GM19395 (cell line): ENCODE data around the gene DSCAM.

Source experiments
- ATAC-seq: cut with Tn5 transposase; IDR thresholded peaks from one replicate; pipeline ENCODE4 v1.9.1; 2021; ENCODE audit warnings: mild to moderate bottlenecking, moderate library complexity; ENCODE audit not compliant: unreplicated experiment

DSCAM gene

DNA sequence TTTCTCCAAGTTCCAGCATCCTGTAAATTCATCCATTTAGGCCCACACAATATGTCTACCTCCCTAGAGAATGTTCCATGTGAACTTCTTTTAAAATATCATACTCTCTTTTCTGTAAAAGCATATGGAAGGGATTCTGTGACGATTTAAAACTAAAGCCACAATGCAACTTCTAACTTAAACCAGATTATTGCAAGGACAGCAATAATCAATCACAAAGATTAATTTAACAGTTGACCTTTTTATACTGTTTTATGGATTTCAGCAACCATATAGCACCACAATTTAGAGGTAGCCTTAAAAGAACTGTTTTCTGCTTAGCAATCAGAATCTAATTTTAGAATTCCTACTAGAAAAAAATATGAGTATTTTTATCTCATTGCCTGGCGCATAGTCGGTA, 58.3 kb downstream of the DSCAM start:
- ATAC-seq = no peak

DNA sequence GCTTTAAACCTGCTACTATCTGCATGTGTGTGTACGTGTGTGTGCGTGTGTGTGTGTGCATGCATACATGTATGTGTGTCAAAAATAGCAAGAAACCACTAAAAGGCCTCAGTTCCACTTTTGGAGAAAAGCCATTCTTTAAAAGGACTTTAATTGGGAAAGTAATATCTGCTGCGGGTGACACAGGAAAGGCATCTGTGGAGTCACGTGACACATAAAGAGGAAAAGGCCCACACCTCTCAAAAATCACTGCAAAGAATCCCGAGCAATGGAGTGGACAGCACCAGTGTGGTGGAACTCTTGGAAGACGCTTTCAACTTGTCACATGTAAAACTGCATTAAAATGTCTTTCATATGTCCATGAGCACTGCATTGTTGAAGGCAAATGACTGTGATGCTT, 63.6 kb downstream of the DSCAM start:
- ATAC-seq = no peak

DNA sequence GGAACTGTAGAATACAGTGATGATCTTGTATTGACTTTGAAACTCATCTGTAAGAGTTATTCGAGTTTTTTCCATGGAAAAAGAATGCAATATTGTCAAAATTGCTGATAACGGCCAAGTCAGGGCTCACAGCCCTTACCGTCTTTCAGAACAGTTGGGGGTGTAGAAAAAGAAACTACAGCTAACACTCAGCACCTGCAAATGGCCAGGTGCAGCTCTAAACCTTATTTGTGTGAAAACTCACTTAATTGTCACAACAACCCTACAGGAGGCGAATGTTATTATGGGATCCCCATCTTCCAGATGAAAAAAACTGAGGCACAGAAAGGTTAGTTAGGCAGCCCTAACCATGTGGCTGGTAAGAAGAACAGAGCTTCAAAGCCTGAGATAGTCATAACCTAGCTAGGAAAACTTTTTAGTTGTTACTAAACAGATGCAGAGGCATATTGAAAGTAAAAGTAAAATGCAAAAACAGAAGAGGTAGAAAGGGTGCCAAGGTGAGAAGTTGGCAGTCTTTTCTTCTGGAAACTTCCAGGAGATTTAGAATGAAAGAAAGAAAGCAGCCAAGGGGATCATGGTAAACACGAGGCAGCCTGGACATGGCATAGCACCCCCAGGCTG, 76.4 kb downstream of the DSCAM start:
- no peak for ATAC-seq

DNA sequence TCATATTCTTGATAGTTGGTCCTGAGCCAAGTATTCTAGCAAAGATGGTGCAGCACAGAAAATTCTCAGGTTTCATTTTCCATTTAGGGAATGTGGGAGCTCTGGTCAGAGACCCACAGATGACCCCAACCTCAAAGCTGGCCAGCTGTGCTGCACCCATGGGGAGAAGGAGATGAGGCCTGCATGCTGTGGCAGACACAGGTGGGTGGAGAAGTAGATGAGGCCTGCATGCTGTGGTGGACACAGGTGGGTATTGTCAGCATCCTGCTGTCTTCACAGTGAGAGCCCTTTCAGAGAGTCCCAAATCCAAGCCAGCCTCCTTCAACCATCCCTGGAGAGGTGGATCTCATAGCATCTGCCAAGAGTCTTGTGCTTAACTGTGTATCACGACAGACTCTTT, 77.7 kb downstream of the DSCAM start:
- no peak for ATAC-seq

DNA sequence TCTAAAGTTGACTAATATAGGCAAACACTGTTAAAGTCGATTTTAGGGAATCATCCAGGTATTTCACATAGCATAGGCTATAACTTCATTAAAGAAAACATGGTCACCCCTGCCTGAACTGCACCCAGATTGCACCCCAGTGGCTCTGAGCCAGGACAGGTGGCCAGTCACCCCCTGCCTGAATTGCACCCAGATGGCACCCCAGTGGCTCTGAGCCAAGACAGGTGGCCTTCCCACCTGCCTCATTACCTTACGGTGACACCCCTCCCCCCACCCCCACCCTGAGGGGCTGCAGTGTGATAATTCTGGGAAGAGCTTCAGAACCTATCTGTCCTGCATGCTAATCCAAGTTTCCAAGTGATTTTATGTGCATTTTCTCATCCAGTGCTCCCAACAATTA, 78.9 kb downstream of the DSCAM start:
- ATAC-seq = no peak

DNA sequence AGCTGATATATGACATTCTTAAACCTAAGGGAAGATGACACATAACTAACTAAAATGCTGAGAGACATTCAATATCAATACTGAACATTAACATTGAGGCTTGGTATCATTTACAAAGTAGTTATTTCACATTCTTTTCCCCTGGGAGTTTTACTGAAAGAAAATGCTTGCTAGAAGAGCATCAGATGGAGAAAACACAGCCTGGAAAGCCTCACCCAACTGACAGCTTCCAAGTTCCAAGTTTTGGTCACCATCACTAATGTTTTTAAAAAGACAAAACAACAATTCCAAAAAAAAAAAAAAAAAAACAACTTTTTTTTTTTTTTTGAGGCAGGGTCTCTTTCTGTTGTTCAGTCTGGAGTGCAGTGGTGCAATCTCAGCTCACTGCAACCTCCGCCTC, 80.6 kb downstream of the DSCAM start:
- no peak for ATAC-seq

DNA sequence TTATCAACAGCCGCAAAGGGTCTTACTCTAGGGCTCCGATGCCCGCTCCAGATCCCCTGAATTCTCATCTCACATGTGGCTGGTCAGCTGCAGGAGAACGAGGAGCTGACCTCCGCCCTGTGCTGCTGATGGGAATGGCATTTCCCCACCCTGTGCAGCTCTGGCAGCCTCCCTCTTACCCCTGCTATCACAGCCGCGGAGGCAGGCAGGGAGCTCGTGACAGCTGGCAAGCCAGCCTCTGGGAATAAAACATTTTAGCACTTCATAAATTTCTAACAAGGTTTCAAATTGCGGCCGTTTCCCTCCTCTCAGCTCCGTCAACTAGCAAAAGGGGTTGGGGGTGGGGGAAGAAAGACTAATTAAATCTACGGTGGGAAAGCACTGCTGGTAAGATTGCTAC, 81.1 kb downstream of the DSCAM start:
- ATAC-seq = no peak

DNA sequence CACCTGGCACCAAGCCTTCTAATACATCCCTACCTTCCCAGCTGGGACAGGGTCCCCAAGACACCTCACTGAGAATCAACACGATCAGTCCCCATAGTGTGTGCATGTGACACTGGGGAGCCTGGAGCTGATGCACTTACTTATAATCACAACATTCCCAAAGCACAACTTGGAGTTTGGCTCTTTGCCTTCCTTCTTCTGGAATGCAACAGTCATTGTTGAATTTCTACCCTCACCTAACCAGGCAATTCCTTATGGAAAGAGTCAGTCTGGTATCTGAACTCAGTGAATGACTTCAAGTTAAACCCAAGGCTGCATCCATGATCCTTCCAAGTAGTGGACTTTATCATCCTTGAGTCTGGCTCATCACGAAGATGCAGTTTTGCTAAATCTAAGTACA, 86.1 kb downstream of the DSCAM start:
- ATAC-seq = no peak

DNA sequence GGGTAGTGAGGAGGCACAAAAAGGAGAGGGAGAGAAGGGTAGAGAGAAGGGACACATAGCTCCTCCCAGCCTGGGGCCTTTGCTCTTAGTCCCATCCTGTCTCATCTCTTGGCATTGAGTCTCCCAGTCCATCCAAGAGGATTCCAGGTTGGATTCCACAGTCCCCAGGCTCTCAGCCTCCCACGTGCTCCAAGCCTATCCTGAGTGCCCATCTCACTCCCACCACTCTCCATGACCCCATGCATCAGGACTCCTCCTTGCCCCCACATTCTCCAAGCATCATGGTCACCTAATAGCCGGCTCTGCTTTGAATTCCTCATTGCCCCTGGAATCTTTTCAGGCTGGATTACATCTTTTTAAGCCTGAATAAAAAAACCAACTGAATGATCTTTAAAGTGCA, 87.9 kb downstream of the DSCAM start:
- no peak for ATAC-seq

DNA sequence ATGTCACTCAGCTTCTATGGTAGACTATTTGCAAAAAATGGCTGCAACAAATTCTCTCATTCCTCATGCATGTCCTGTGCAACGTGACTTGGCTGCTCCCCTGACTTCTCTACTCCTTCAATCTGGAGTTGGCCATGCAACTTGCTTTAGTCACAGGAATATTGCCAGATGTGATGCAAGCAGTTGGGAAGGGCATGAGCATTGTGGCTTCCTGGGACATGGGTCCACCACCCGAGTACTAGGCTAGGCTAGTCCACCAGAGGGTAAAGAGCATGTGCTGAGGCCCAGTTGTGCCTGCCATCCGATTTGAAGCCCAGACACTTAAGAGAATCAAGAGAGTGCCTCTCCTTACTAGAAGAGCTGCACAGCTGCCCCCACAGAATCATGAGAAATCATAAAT, 89.6 kb downstream of the DSCAM start:
- no peak for ATAC-seq

DNA sequence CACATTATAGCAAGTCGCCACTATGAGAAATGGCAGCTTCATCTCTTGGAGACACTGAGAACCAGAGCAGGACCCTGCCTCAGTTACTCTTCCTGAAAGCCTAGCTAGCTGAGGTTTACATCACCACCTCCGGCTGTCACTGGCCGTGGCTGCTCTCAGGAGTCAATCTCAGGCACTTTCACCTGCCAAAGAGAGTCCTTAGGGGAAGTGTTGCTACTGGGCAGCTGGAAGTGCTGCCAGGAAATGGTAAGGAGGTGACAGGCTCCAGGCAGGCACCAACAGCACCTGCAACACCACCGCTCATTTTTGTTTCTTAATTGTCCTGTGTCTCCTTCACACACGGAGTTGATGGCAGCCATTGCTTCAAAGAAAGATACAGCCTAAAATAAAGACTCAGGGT, 92.5 kb downstream of the DSCAM start:
- ATAC-seq = no peak

DNA sequence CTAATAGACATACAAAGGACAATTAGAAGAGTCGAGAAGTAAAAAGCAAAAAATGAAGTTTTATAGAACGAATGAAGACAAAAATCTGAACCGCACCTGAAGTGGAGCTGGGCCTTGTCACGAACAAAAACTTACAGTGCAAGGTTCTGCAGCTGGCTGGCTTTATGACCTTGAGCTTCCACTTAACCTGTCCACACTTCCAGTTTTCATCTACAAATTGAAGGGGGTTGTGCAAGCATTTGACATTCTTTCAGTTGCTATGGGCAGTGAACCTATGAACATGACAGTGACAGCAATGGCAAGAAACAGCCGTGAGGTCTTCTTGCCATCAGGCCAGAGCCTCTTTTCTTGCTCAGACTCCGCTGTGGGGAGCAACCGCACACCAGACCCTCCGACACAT, 93.2 kb downstream of the DSCAM start:
- ATAC-seq = no peak

DNA sequence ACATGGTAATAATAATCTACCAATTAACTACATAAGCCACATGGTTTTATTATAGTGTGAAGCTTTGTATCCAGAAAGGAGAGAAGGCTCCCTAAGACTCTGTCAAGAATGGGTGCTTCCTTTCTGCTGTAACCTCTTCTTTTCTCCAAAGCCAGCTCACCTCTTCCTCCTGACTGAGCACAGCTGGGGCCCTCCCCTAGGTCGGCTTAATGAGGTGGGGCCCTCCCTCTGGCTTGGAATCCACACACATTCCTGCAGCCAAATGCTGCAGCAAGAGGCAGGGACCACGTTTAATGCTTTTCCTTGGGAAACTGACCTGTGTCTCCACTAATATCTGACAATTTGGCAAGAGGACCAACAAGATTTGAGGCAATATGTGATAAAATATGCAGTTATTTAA, 94.8 kb downstream of the DSCAM start:
- no peak for ATAC-seq

DNA sequence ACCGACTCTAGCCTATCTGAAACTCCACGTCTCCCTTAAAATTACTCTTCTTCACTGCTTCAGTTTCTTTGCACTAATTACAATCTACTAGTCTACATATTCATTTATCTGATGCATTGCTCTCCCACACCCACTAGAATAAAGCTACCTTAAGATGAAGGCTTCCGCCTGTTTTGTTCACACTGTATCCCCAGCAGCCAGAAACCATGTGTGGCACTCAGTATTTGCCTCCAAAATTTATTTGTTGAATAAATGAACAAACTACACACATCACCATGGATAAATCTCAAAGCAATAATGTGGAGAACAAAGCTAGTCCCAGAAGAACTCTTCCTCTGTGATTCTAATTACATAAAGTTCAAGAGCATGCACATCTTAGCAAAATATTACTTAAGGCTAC, 95.7 kb downstream of the DSCAM start:
- ATAC-seq = no peak

DNA sequence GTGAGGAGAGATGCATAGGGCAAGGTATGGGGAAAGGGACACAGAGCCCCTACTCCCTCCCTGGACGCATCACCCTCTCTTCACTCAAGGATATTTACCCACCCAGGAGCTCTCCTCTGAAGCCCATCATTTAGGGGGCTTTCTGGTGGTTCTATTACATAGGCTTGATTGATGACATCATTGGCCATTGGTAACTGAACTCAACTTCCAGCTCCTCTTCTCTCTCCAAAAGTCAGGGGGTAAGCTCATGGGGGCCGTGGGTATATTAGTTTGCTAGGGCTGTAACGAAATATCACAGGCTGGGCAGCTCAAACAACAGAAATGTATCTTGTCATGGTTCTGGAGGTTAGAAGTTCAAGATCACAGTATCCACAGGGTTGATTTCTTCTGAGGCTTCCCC, 110.8 kb downstream of the DSCAM start:
- ATAC-seq = no peak

DNA sequence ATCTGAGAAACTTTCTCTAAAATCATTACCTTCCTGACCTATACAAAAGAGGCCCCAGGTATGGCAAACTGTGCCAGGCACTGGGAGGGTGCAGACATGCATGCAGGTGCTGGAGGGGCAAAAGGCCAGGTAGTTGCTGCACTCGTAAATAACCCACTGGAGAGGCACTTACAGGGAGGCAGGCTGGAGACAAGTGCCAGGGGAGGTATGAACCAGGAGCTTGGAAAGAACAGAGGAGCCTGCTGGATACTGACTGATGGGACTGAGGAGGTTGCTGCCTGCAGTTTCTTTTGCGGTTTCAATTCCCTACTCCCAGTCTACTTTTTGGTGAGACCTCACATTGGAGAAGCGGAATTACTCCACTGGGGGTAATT, 113.9 kb downstream of the DSCAM start:
- no peak for ATAC-seq

DNA sequence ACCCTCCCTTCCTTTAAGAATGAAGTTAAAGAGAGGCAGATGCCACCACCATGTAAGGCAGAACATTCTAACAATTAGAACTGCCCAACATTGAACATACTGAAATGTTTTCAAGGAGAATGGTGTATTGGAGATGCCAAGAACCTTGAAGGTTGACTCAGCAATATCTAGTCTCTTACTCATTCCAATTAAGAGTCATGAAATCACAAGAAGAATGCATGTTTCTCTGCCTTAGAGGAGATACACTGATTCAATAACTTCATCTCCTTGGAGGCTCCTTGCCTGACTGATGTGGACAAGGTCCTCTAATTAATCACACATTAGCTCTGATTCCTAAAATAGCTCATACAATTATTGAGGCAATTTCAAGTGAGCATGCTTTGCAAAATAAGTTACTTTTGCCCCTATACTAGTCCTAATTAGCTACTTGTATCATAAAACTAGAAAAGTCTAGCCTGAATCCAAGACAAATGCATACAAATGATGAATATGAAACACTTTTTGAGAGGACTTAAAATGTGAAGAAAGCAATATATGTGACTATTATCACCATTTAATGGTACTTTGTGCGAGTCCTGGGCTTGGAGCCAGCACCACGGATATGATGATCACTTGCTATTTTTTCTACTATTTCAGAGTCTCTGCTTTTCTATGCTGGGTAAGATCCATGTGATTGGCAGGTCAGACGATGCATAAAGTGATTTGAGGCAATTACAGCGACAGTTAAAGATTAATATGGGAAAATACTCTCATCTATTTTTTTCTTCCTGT, 114.5 kb downstream of the DSCAM start:
- ATAC-seq = no peak

DNA sequence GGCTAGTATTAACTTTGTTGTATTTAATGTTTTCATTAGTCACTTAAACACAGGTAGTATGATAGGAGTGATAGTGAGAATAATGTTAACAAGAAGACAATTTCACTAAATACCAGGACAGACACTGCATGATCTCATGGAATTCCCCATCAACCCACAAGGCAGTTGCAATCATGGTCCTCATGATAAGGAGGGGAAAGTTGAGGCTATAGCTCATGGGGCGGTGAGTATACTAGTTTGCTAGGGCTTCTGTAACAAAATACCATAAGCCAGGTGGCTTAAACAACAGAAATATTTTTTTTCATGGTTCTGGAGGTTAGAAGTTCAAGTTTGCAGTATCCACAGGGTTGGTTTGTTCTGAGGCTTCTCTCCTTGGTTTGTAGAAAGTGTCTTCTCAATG, 115.8 kb downstream of the DSCAM start:
- ATAC-seq = no peak

DNA sequence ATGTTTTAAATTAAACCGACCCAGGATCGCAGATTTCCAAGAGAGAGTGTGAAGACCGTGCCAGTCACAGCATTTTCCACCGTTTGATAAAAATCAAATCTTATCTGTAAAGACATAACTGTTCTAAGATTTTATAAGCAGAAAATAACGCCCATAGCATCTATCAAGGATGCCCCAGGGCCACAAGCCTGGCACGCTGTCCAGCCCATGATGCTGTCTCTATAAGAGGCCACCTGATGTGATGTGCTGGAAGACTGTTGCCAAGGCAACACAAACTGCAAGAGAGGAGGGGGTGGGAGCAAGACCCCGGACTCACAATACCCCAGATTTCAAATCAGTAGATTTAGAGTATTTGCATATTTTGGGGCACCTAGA, 116.5 kb downstream of the DSCAM start:
- no peak for ATAC-seq

DNA sequence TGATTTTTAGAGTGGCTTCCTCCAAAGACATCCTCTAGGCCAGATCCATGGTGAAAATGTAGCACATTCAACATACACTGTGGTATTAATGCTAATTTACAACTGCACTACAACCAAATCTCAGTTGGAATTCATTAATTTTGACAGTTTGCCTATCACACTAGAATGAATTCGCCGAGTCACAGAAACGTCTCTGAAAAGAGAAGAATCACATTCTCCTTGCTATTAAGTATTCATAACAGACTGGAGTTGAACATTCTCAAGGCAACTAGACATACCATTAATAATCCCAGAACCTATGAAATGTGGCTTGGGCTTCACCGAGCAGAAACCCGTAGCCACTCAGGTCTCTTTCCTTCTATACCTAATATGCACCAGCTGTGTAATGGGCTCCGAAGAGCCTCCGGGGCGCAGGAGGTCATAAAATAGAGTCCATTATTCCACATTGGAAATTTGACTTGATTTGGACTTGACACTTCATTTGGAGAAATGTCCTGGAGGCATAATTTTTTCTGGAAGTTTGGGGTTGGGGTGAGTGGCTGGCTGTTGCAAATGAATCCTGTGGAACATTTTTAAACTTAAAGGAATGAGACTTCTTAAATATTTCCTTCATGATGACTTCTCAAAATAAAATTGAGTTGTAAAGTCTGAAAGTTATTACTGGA, 117.1 kb downstream of the DSCAM start:
- ATAC-seq = no peak

DNA sequence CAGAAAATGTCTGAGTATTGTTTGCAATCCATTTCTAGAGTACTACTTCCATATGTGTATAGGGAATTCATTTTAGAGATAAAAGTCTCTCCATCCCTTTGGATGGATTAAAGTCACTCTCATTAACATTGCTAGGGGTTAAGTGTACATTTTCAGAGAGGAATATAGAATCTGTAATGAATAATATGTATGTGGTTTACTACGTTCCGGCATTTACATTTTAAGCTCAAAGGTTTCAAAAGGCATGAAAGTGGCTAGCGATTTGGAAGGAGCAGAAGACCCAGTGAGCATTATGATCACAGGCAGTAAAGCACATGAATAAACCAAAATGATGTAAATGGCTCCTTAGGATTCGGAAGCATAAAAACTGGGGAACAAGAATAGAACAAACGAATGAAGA, 123.0 kb downstream of the DSCAM start:
- no peak for ATAC-seq

DNA sequence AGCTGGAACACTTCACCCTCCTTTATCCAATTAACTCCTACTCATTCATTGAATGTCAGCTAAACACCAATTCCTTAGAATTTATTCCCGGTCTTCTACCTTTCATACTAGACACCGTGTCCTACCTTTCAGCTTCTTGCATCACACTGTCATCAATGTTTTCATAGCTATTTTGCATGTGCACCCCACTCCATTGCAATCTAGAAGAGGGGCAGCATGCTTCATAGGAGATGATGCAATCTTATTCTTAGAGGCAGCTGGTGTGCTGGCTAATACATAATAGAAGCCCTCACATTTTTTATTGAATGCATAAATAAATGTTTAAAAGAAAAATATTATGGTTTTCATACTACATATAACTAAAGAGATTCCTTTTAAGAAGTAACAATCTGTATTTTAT, 123.6 kb downstream of the DSCAM start:
- ATAC-seq = no peak

DNA sequence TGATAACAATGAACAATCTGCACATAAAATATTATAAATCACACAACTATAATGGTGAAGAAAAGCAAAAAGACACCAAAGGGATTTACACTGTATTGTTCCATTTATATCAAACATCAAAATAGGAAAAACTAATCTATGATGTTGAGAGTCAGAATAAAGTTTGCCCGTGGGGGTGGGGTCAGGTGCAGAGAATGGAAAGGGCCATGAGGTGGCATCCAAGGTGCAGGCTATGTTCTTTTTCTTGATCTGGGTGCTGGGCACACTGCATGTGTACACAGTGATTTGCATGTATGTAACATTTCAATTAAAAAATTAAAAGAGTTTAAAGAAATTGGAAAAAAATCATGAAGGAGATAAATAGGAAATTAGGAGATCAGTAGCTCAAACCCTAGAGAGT, 127.3 kb downstream of the DSCAM start:
- ATAC-seq = no peak
